GM20431 (cell line): ENCODE data around the gene SNTG2.

Experiments
- in situ Hi-C: fragments of 300-500 bp; cut with MseI, MboI; formaldehyde crosslinking; loops from one replicate; pipeline ENCODE4 v1.15.0; 2020; ENCODE audit warnings: low sequenced_read_pairs; ENCODE audit not compliant: unreplicated experiment

Gene SNTG2

GRCh38 chr2:949384-950079, 1.1 kb upstream of the SNTG2 start:
- in situ Hi-C loops: no loop called here

GRCh38 chr2:951224-952006, 766 bp downstream of the SNTG2 start:
- in situ Hi-C loops: no loop called here

GRCh38 chr2:953408-953807, 2.8 kb downstream of the SNTG2 start:
- in situ Hi-C loops: no loop called here

GRCh38 chr2:953975-954686, 3.5 kb downstream of the SNTG2 start:
- in situ Hi-C loops: no loop called here

GRCh38 chr2:954687-955000, 4.0 kb downstream of the SNTG2 start:
- in situ Hi-C loops: no loop called here

- in situ Hi-C loops: no loop called here
Measured at GRCh38 chr2:955829-956731, 5.4 kb downstream of the SNTG2 start.

- in situ Hi-C loops: no loop called here
Measured at GRCh38 chr2:959457-959856, 8.8 kb downstream of the SNTG2 start.

- in situ Hi-C loops: no loop called here
Measured at GRCh38 chr2:960061-960736, 9.6 kb downstream of the SNTG2 start.

- in situ Hi-C loops: no loop called here
Measured at GRCh38 chr2:961786-962185, 11.1 kb downstream of the SNTG2 start.

- in situ Hi-C loops: no loop called here
Measured at GRCh38 chr2:963876-964275, 13.2 kb downstream of the SNTG2 start.

GRCh38 chr2:964562-964961, 13.9 kb downstream of the SNTG2 start:
- in situ Hi-C loops: no loop called here

- in situ Hi-C loops: no loop called here
Measured at GRCh38 chr2:965640-966147, 15.0 kb downstream of the SNTG2 start.

- in situ Hi-C loops: no loop called here
Measured at GRCh38 chr2:973129-973528, 22.5 kb downstream of the SNTG2 start.

GRCh38 chr2:974054-974453, 23.4 kb downstream of the SNTG2 start:
- in situ Hi-C loops: no loop called here

- in situ Hi-C loops: no loop called here
Measured at GRCh38 chr2:974502-974901, 23.9 kb downstream of the SNTG2 start.

- in situ Hi-C loops: no loop called here
Measured at GRCh38 chr2:975095-975494, 24.4 kb downstream of the SNTG2 start.

- in situ Hi-C loops: no loop called here
Measured at GRCh38 chr2:979069-979928, 28.6 kb downstream of the SNTG2 start.

GRCh38 chr2:980176-980575, 29.5 kb downstream of the SNTG2 start:
- in situ Hi-C loops: no loop called here

GRCh38 chr2:981258-981657, 30.6 kb downstream of the SNTG2 start:
- in situ Hi-C loops: no loop called here
